GM15510 (cell line): ENCODE results near the gene FAM13A.
A peak's percentile ranks its signal among the peaks of the same experiment; 100 is the strongest.

Experiments
- POLR2A ChIP-seq: IDR thresholded peaks from 3 replicates; pipeline ENCODE4 v1.6.1; 2011; ENCODE audit warnings: borderline replicate concordance; ENCODE audit not compliant: insufficient read length; ENCODE audit errors: extremely low read depth

The FAM13A gene

GRCh38 chr4:88697588-88698329 lies 359.2 kb downstream of the FAM13A start, which contains the start of gene NAP1L5:
Gene NAP1L5 (minus strand): TSS chr4:88697829. CDS start chr4:88697754, 75 bp downstream.
- peak; percentile 48 for TF ChIP-seq POLR2A

DNA sequence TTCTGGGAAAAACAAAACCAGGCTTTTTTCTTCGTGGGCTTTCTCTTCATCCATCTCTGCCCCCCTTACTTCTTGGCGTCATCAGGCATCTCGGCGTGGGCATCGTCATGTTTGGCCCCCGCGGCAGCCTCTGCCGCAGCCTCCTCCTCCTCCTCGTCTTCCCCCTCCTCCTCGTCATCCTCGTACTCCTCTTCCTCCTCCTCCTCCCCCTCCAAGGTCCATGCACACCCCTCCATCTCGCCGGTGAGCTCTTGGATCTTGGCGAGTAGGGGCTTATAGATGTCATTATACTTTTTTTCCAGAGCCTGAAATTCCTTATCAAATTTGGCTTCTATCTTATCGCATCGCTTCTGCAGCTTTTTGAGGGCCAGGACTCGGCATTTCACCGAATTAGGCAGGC lies 359.8 kb downstream of the FAM13A start:
- no peak for TF ChIP-seq POLR2A

GRCh38 chr4:88696630-88697029 lies 360.4 kb downstream of the FAM13A start:
- TF ChIP-seq POLR2A = no peak

DNA sequence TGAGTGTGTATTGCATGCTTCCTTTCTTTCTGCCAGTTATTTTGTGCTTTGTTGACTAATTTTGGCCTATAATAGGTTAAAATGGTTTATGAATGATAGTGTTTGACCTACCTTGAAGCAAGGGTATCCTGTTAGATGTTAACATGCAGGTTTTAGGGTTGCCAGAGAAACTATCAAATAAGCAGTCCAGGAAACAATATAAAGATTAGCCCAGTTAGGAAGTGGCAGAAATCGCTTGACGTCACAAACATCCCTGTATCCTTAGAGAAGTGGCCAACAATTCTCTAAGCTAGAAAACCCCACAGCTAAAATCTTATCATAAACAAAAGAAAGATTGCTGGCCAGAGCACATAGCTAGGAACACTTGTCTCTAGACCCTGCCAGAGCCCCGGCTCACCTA lies 363.2 kb downstream of the FAM13A start:
- no peak for TF ChIP-seq POLR2A

- TF ChIP-seq POLR2A = no peak
Observed at GRCh38 chr4:88690355-88690754, 366.6 kb downstream of the FAM13A start.

DNA sequence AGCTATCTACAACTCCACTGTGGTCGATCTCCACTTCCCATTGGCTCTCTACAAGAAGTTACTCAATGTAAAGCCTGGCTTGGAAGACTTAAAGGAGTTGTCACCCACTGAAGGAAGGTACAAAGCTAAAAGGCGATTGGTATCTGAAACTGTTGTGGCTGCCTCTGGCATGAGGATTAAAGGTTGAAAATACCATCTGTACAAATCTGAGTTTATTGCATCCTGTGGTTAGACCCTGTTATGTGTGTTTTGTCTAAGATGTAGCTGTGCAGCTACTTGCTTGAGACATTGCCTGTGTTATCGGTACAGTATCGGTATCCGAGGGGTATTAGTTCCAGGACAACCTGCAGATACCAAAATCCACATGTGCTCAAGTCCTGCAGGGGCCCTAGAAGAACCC lies 375.8 kb downstream of the FAM13A start:
- TF ChIP-seq POLR2A = no peak
